ENCODE data around the gene CDH5. TPM values are rescaled to one million over a fixed set of nuclear protein-coding genes. Genes with fewer than 3 reads are reported as not detected.

The CDH5 gene
- total and polyA plus RNA-seq, 2 donors, result 44.0 to 55.8 TPM

DNA sequence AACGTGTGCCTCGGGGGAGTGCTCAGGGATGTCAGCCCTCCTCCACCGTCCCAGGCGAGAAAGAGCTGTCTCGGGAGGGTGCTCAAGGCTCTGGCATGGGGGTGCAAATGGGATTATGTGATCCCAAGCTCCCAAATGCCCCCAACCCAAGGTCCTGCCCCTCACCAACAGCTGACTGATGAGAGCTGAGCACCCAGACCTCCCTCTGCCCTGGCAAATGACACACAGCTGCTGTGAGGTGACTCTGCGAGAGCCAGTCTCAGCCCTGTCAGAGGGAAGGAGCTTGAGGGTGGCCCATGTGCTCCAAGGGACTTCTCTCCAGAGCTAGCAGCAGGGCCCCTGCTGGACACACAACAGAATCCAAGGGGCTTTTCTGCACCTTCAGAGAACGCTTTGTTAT is 7.7 kb downstream of the CDH5 start:
- Histone ChIP-seq H3K27ac (ENCODE audit: low read depth) (no peak overlapping the region), H3K4me3 (ENCODE audit: low read depth, low read length) (no peak overlapping the region), H3K36me3 (ENCODE audit: insufficient read depth) (no peaks in the 10 kb centered on the region), H3K4me1 (ENCODE audit: insufficient read depth) (no peaks in the 10 kb centered on the region)
- DNase-seq (ENCODE audit: extremely low spot score), result no peak
- WGBS, result 81% methylated on average over 7 of the region's 7 CpGs

DNA sequence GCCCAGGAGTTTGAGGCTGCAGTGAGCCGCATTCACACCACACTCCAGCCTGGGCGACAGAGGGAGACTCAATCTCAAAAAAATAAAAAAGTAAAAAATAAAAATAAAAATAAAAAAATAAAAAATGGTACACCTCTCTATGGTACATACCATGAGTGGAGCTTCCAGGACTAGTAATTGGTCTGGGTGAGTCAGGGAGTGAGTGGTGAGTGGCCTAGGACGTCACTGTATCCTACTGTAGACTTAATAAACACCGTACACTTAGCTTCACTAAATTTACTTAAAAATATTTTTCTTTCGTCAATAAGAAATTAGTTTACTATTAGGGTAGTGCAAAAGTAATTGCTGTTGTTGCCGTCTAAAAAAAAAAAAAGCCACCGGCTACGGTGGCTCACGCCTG is 9.0 kb downstream of the CDH5 start:
- no peak for DNase-seq (ENCODE audit: extremely low spot score)
- Histone ChIP-seq H3K36me3 (ENCODE audit: insufficient read depth) (no peaks in the 10 kb centered on the region), H3K27ac (ENCODE audit: low read depth) (no peak overlapping the region), H3K4me1 (ENCODE audit: insufficient read depth) (no peaks in the 10 kb centered on the region), H3K4me3 (ENCODE audit: low read depth, low read length) (no peak overlapping the region)
- 94% methylated on average over 9 of the region's 9 CpGs for WGBS

DNA sequence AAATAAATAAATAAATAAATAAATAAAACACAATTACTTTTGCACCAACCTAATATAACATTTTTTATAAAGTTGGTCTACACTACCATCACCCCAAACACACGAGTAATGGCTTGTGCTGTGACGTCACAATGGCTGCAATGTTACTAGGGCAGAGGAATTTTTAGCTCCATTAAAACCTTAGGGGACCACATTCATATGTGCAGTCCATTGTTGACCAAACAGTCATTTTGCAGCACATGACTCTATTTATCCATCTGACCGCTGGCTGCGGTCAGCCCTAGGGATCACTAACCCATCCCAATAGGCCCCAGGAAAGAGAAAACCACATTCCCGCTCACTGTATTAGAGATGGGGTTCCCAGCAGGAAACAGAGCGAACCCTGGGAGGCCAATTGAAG is 9.6 kb downstream of the CDH5 start:
- Histone ChIP-seq H3K27ac (ENCODE audit: low read depth) (no peak overlapping the region), H3K4me3 (ENCODE audit: low read depth, low read length) (no peak overlapping the region), H3K4me1 (ENCODE audit: insufficient read depth) (no peaks in the 10 kb centered on the region), H3K36me3 (ENCODE audit: insufficient read depth) (no peaks in the 10 kb centered on the region)
- no peak for DNase-seq (ENCODE audit: extremely low spot score)
- 90% methylated on average over 6 of the region's 6 CpGs for WGBS

DNA sequence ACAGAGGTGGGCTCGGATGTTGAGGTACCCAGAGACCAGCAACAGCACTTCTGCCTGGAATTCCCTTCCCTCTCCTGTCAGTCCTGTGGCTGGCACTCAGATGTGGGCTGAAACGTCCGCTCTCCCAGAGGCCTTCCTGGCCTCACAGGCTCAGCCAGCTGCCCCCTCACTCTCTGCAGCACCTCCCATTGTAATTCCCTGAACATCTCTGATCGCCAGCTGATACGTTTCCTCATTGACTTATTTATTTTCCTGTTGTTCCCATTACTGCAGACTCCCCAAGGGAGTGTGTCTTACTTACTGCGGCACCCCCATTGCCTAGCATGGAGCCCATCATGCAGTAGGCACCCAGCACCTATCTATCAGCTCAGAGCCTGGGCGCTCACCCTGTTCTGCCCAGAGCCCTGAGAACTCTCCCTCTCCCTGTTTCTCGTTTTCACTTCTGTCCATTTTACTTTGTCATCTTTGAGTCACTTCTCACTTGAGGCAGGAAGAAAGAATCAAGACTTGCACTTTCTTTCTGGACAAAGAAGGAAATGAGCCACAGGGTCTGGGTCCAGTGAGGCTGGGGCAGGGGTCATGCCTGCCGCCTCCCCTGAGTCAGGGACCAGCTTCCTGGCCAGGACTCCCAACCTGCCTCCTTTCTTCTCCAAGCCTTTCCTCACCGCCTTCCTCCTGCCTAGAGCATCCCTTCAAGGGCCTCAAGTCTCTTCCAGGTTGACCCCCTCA is 10.2 kb downstream of the CDH5 start:
- Histone ChIP-seq H3K4me3 (ENCODE audit: low read depth, low read length) (no peak overlapping the region), H3K36me3 (ENCODE audit: insufficient read depth) (no peaks in the 10 kb centered on the region), H3K27ac (ENCODE audit: low read depth) (no peak overlapping the region), H3K4me1 (ENCODE audit: insufficient read depth) (no peaks in the 10 kb centered on the region)
- no peak for DNase-seq (ENCODE audit: extremely low spot score)
- 82% methylated on average over 10 of the region's 10 CpGs for WGBS

DNA sequence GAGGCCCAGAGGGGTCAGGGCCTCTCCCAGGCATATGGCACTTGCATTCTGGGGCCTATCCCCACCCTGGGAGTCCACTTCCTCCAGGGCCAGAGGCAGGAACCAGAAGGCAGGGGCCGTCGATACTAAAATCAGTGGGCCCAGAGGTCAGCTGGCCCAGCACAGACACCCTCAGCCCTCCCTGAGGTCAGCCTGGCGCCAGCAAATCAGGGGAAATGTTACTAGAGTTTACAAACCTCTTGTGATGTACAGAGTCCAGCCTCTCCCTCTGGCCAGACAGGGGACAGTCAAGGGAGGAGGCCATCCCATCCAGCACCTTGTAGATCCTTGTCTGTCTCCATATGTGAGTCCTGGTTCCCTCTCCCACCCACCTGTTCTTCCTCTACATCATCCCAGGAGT is 10.8 kb downstream of the CDH5 start:
- no peak for DNase-seq (ENCODE audit: extremely low spot score)
- H3K4me1 ChIP-seq (ENCODE audit: insufficient read depth), result no peaks in the 10 kb centered on the region
- H3K27ac ChIP-seq (ENCODE audit: low read depth), result no peak overlapping the region
- no peak overlapping the region for H3K4me3 ChIP-seq (ENCODE audit: low read depth, low read length)
- H3K36me3 ChIP-seq (ENCODE audit: insufficient read depth), result no peaks in the 10 kb centered on the region
- 75% methylated on average over 3 of the region's 3 CpGs for WGBS

DNA sequence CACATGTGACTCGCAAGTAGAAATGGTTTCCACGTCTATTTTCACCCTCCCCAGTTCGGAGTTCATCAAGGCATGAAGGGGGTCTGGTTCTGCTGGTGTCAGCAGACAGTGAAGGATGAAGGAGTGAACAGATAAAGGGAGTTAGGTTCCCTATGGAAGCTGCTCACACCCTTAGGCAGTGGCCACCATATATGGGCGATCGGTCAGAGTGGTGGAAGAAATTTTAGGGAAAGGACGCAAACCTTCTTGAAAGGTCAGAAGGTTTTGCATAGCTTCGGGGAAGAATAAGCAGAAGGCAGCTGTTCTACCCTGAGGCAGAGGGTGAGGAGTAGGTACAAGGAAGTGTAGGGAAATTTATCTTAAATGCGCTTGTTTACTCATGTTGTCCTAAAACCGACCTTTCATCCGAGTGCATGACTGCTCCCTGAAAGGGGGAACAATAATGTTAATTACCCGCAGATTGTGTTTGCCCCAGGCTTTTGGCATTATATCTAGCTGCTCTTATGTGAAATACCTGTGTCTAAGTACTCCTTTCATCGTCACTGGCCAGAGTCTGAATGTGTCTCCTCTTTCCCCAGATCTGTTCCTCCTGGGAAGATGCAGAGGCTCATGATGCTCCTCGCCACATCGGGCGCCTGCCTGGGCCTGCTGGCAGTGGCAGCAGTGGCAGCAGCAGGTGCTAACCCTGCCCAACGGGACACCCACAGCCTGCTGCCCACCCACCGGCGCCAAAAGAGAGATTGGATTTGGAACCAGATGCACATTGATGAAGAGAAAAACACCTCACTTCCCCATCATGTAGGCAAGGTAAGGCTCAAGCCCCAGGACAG is 12.5 kb downstream of the CDH5 start:
- H3K36me3 ChIP-seq (ENCODE audit: insufficient read depth), result no peaks in the 10 kb centered on the region
- DNase-seq (ENCODE audit: extremely low spot score), result no peak
- H3K27ac ChIP-seq (ENCODE audit: low read depth), result no peak overlapping the region
- 82% methylated on average over 18 of the region's 18 CpGs for WGBS
- H3K4me3 ChIP-seq (ENCODE audit: low read depth, low read length), result no peak overlapping the region
- H3K4me1 ChIP-seq (ENCODE audit: insufficient read depth), result no peaks in the 10 kb centered on the region

DNA sequence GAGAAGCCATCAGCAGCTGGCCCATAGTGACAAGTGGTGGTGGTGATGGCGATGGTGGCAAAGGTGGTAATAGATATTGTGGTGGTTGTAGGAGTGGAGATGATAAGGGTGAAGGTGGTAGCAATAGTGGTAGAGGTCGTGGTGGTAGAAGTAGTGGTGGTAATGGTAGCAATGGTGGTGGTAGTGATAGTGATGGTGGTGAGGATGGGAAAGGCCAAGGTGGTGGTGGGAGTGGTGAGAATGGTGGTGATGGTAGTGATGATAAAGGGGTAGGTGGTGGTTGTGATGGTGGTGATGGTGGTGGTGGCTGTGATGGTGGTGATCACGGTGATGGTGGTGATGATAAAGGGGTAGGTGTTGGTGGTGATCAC is 13.1 kb downstream of the CDH5 start:
- Histone ChIP-seq H3K27ac (ENCODE audit: low read depth) (no peak overlapping the region), H3K4me1 (ENCODE audit: insufficient read depth) (no peaks in the 10 kb centered on the region), H3K4me3 (ENCODE audit: low read depth, low read length) (no peak overlapping the region), H3K36me3 (ENCODE audit: insufficient read depth) (no peaks in the 10 kb centered on the region)
- DNase-seq (ENCODE audit: extremely low spot score), result no peak
- 93% methylated on average over 3 of the region's 3 CpGs for WGBS

DNA sequence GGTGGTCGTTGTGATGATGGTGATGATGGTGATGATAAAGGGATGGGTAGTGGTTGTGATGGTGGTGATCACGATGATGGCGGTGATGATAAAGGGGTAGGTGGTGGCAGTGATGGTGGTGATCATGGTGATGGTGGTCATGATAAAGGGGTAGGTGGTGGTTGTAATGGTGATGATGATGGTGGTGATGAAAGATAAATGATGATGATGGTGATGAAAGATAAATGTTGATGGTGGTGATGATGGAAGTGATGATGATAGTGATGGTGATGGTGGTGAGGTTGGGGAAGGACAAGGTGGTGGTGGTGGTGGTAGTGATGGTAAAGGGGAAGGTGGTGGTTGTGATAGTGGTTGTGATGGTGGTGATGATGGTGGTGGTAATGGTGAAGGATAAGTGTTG is 13.9 kb downstream of the CDH5 start:
- no peak overlapping the region for H3K4me3 ChIP-seq (ENCODE audit: low read depth, low read length)
- no peak overlapping the region for H3K27ac ChIP-seq (ENCODE audit: low read depth)
- 58% methylated on average over 3 of the region's 3 CpGs for WGBS
- H3K36me3 ChIP-seq (ENCODE audit: insufficient read depth), result no peaks in the 10 kb centered on the region
- DNase-seq (ENCODE audit: extremely low spot score), result no peak
- no peaks in the 10 kb centered on the region for H3K4me1 ChIP-seq (ENCODE audit: insufficient read depth)

DNA sequence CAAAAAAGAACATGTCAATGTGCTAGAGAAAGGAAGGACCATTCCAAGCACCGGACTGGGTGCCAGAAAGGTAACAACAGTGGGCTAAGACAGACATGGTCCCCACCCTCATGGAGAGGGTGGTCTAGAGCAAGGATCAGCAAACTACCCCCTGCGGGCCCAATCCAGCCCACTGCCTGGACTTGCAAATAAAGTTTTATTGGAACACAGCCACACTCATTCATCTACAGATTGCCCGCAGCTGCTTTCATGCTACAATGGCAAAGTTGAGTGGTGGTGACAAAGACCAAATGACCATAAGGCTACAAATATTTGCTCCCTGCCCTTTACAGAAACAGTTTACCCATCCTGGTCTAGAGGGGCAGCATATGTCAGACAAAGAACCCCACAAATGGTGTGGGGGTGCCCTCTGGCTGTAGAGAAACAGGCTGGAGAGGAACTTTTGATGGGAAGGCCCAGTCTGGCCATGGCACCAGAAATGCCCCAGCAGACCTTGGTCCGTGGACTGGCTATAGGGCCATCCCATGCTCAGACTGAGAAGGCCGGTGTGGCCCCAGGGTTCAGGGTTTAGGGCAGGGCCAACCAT is 15.2 kb downstream of the CDH5 start:
- no peak overlapping the region for H3K27ac ChIP-seq (ENCODE audit: low read depth)
- 57% methylated on average over 5 of the region's 5 CpGs for WGBS
- no peaks in the 10 kb centered on the region for H3K4me1 ChIP-seq (ENCODE audit: insufficient read depth)
- no peak for DNase-seq (ENCODE audit: extremely low spot score)
- H3K4me3 ChIP-seq (ENCODE audit: low read depth, low read length), result no peak overlapping the region
- H3K36me3 ChIP-seq (ENCODE audit: insufficient read depth), result no peaks in the 10 kb centered on the region

DNA sequence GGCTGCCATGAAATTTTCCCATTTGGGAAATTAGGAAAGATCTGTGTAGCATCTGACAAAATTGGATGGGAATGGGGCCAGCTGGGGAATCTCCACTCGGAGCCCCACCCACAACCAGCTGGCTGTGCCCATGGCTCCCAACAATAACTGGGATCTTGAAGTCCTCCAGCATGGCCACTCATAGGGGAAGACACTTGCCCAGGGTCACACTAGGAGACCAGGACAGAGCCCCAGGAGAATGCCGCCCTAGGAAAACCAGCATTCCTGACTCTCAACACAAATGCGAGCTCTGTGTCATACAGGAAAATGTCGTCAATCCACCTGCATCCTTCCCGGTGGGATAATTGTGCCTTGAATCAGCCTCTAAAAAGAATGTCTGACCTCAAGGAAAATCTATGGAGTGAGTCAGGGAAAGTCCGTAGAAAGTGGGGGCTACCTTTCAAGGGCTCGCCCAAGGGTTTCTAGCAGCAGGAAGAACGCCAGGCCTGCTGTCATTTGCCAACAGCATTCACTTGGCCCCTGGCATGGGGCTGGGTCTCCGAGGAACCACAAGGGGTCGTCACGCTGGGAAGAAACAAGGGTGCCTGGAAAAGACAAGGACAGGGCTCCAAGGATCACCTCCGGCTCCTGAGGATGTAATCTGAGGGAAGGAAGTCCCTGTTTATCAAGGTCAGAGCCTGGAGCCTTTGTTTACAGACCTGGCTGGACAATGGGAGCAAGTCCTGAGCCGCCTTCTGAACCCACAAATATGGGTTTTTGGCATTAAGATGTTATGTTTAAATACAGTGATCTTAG is 15.9 kb downstream of the CDH5 start:
- Histone ChIP-seq H3K4me1 (ENCODE audit: insufficient read depth) (no peaks in the 10 kb centered on the region), H3K27ac (ENCODE audit: low read depth) (no peak overlapping the region), H3K4me3 (ENCODE audit: low read depth, low read length) (no peak overlapping the region), H3K36me3 (ENCODE audit: insufficient read depth) (no peaks in the 10 kb centered on the region)
- DNase-seq (ENCODE audit: extremely low spot score), result no peak
- WGBS, result 79% methylated on average over 13 of the region's 13 CpGs

DNA sequence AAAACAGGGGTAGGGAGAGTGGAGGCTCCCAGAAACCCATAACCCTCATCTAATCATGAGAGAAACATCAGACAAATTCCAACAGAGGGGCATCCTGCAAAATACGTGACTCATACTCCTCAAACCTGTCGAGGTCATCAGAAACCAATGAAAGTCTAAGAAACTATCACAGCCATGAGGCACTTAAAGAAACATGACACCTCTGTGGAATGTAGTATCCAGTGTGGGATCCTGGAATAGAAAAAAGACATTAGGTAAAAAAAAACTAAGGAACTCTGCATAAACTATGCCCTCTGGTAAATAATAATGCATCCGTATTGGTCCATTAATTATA is 16.4 kb downstream of the CDH5 start:
- H3K4me3 ChIP-seq (ENCODE audit: low read depth, low read length), result no peak overlapping the region
- no peak for DNase-seq (ENCODE audit: extremely low spot score)
- H3K4me1 ChIP-seq (ENCODE audit: insufficient read depth), result no peaks in the 10 kb centered on the region
- WGBS, result 48% methylated on average over 3 of the region's 3 CpGs
- no peak overlapping the region for H3K27ac ChIP-seq (ENCODE audit: low read depth)
- H3K36me3 ChIP-seq (ENCODE audit: insufficient read depth), result no peaks in the 10 kb centered on the region

DNA sequence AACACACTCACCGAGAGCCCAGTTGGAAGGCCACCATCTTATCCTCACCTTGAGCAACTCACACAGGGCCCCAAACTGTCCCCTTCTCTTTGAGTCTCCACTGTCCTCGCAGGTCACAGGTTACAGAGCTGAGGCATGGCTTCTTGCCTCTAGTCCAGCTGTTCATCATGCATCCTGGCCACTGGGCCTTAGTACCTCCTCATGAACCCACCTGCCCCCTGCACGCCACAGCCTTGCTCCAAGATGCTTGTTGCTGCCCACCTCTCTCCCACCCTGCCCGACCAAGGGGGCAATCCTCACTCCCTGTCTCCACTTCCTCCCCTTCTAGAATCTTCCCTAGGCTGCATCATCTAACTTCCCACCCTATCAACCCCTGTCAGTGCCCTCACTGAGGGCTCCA is 17.1 kb downstream of the CDH5 start:
- DNase-seq (ENCODE audit: extremely low spot score), result no peak
- Histone ChIP-seq H3K27ac (ENCODE audit: low read depth) (no peak overlapping the region), H3K4me3 (ENCODE audit: low read depth, low read length) (no peak overlapping the region), H3K4me1 (ENCODE audit: insufficient read depth) (no peaks in the 10 kb centered on the region), H3K36me3 (ENCODE audit: insufficient read depth) (no peaks in the 10 kb centered on the region)
- WGBS, result 89% methylated on average over 4 of the region's 4 CpGs

DNA sequence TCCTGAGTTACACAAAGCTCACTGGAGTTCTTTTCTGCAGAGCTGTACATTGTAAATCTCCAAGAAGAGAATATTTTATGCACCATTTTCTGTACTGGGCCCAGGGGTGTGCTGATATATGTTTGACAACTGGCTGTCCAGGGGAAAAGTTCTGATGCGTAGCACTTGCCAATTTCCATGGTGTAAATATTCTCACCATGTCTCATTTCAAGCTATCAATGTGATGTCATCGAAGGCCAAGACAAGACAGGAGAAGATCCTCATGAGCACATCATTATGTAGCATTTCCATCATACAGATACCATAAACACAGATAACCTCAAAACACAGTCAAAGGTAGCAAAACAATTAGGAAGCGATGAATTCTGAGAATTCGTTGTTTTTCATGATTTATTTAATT is 18.9 kb downstream of the CDH5 start:
- H3K27ac ChIP-seq (ENCODE audit: low read depth), result no peak overlapping the region
- H3K4me1 ChIP-seq (ENCODE audit: insufficient read depth), result no peaks in the 10 kb centered on the region
- no peak overlapping the region for H3K4me3 ChIP-seq (ENCODE audit: low read depth, low read length)
- DNase-seq (ENCODE audit: extremely low spot score), result no peak
- no peaks in the 10 kb centered on the region for H3K36me3 ChIP-seq (ENCODE audit: insufficient read depth)
- 94% methylated on average over 4 of the region's 4 CpGs for WGBS

Measured in urinary bladder (tissue), 4 donors.